Muscle of leg (tissue), 11 donors: Measurements from ENCODE around the gene TTLL10. TPM values are rescaled to one million over a fixed set of nuclear protein-coding genes. Genes with fewer than 3 reads are reported as not detected.
A peak's percentile ranks its signal among the peaks of the same experiment; 100 is the strongest.

Source experiments
- DNase-seq: peaks from one replicate; pipeline ENCODE4 v3.0.0; 2013
- H3K27ac ChIP-seq: one replicate; pipeline ENCODE4 v1.5.1; 2013; ENCODE audit warnings: mild to moderate bottlenecking, low read length, control low read depth
- H3K27me3 ChIP-seq: one replicate; pipeline ENCODE4 v1.6.1; 2013; ENCODE audit warnings: low read length; ENCODE audit not compliant: control insufficient read depth, insufficient read depth
- H3K36me3 ChIP-seq: one replicate; pipeline ENCODE4 v1.6.1; 2013; ENCODE audit warnings: low read length; ENCODE audit not compliant: control insufficient read depth, insufficient read depth
- H3K4me1 ChIP-seq: one replicate; pipeline ENCODE4 v1.6.1; 2013; ENCODE audit warnings: low read length; ENCODE audit not compliant: control insufficient read depth, insufficient read depth
- H3K4me3 ChIP-seq: one replicate; pipeline ENCODE4 v1.5.1; 2013; ENCODE audit warnings: low read length, control low read depth
- H3K9me3 ChIP-seq: replicated peaks from 2 replicates; pipeline ENCODE4 v1.6.1; 2013; ENCODE audit warnings: low read depth, low read length; ENCODE audit not compliant: control insufficient read depth
- WGBS: methylation state at CpG from one replicate; pipeline ENCODE4 v1.1.5; 2013; ENCODE audit warnings: missing lambda C conversion rate; ENCODE audit not compliant: insufficient coverage; 5-methylcytosine and 5-hydroxymethylcytosine counted together
- polyA plus RNA-seq, 8 donors: library from polyadenylated mRNA; unstranded; fragments of 120-200 nt; gene quantifications; one replicate each; pipeline versions ENCODE4 v1.2.1 to v1.2.3, GENCODE V29; 2013; ENCODE audit warnings: inconsistent platforms in 1 of 8, low replicate concordance in 1 of 8; ENCODE audit not compliant: insufficient read length in 8 of 8, insufficient read depth in 1 of 8
- total RNA-seq: library from RNA; stranded (reverse); fragments of 120-200 nt; gene quantifications from one replicate; pipeline ENCODE4 v1.2.4, GENCODE V29; 2013

TTLL10 gene
- total and polyA plus RNA-seq, 9 donors = 0.09 to 0.59 (median 0.28) TPM; not detected in 1

GRCh38 chr1:1223891-1224290 lies 50.2 kb downstream of the TTLL10 start:
- Histone ChIP-seq H3K4me3 (no peak overlapping the region), H3K27me3 (no peaks in the 10 kb centered on the region), H3K27ac (no peak overlapping the region), H3K4me1 (no peaks in the 10 kb centered on the region), H3K9me3 (no peaks in the 10 kb centered on the region), H3K36me3 (peaks cover 79% of the 10 kb centered on the region)
- WGBS = 95% methylated on average over 21 of the region's 21 CpGs
- no peak for DNase-seq

- no peak overlapping the region for H3K4me3 ChIP-seq
Observed at GRCh38 chr1:1225238-1225845, 51.7 kb downstream of the TTLL10 start.

GRCh38 chr1:1225913-1226312 lies 52.2 kb downstream of the TTLL10 start:
- Histone ChIP-seq H3K27ac (no peak overlapping the region), H3K4me1 (peaks cover 19% of the 10 kb centered on the region), H3K9me3 (no peaks in the 10 kb centered on the region), H3K27me3 (no peaks in the 10 kb centered on the region), H3K4me3 (no peak overlapping the region), H3K36me3 (peaks cover 67% of the 10 kb centered on the region)
- 88% methylated on average over 18 of the region's 18 CpGs for WGBS
- no peak for DNase-seq

More at GRCh38 chr1:1225238-1225845, 51.7 kb downstream of the TTLL10 start:
- WGBS = 93% methylated on average over 26 of the region's 34 CpGs
- peaks cover 13% of the 10 kb centered on the region for H3K4me1 ChIP-seq
- H3K9me3 ChIP-seq = no peaks in the 10 kb centered on the region
- no peak for DNase-seq
- peaks cover 73% of the 10 kb centered on the region for H3K36me3 ChIP-seq
- no peak overlapping the region for H3K27ac ChIP-seq
- H3K27me3 ChIP-seq = no peaks in the 10 kb centered on the region

GRCh38 chr1:1226566-1227362 lies 53.1 kb downstream of the TTLL10 start:
- Histone ChIP-seq H3K27ac (no peak overlapping the region), H3K4me3 (no peak overlapping the region), H3K36me3 (peaks cover 59% of the 10 kb centered on the region), H3K4me1 (peaks cover 21% of the 10 kb centered on the region), H3K27me3 (no peaks in the 10 kb centered on the region), H3K9me3 (no peaks in the 10 kb centered on the region)
- WGBS = 95% methylated on average over 35 of the region's 44 CpGs
- no peak for DNase-seq

GRCh38 chr1:1227386-1227785 lies 53.7 kb downstream of the TTLL10 start:
- Histone ChIP-seq H3K36me3 (peaks cover 55% of the 10 kb centered on the region), H3K27ac (no peak overlapping the region), H3K9me3 (no peaks in the 10 kb centered on the region), H3K27me3 (no peaks in the 10 kb centered on the region), H3K4me1 (peaks cover 21% of the 10 kb centered on the region), H3K4me3 (no peak overlapping the region)
- WGBS = 95% methylated on average over 25 of the region's 25 CpGs
- no peak for DNase-seq

GRCh38 chr1:1228187-1228586 lies 54.5 kb downstream of the TTLL10 start:
- Histone ChIP-seq H3K36me3 (peaks cover 47% of the 10 kb centered on the region), H3K27ac (no peak overlapping the region), H3K4me1 (peaks cover 25% of the 10 kb centered on the region)

GRCh38 chr1:1228596-1229321 lies 55.1 kb downstream of the TTLL10 start:
- H3K4me1 ChIP-seq = peaks cover 25% of the 10 kb centered on the region
- 89% methylated on average over 28 of the region's 28 CpGs for WGBS
- H3K9me3 ChIP-seq = no peaks in the 10 kb centered on the region
- H3K27ac ChIP-seq = no peak overlapping the region
- H3K36me3 ChIP-seq = peaks cover 46% of the 10 kb centered on the region
- DNase-seq = no peak
- H3K27me3 ChIP-seq = no peaks in the 10 kb centered on the region
- H3K4me3 ChIP-seq = no peak overlapping the region

More at GRCh38 chr1:1228187-1228586, 54.5 kb downstream of the TTLL10 start:
- H3K9me3 ChIP-seq = no peaks in the 10 kb centered on the region
- H3K4me3 ChIP-seq = no peak overlapping the region
- H3K27me3 ChIP-seq = no peaks in the 10 kb centered on the region
- DNase-seq = no peak
- WGBS = 96% methylated on average over 30 of the region's 30 CpGs

- Histone ChIP-seq H3K9me3 (no peaks in the 10 kb centered on the region), H3K27ac (no peak overlapping the region), H3K27me3 (no peaks in the 10 kb centered on the region), H3K36me3 (peaks cover 56% of the 10 kb centered on the region), H3K4me1 (peaks cover 27% of the 10 kb centered on the region), H3K4me3 (no peak overlapping the region)
- WGBS = 86% methylated on average over 19 of the region's 19 CpGs
- DNase-seq = no peak
Observed at GRCh38 chr1:1229770-1230169, 56.1 kb downstream of the TTLL10 start.

- H3K27ac ChIP-seq = peak overlapping the region; percentile 66
- WGBS = 13% methylated on average over 16 of the region's 24 CpGs
Observed at GRCh38 chr1:1230656-1231399, 57.1 kb downstream of the TTLL10 start.

More at GRCh38 chr1:1230656-1231399, 57.1 kb downstream of the TTLL10 start:
- no peak for DNase-seq
- H3K9me3 ChIP-seq = no peaks in the 10 kb centered on the region
- H3K36me3 ChIP-seq = peaks cover 53% of the 10 kb centered on the region
- H3K4me1 ChIP-seq = peaks cover 35% of the 10 kb centered on the region
- peak overlapping the region; percentile 82 for H3K4me3 ChIP-seq
- no peaks in the 10 kb centered on the region for H3K27me3 ChIP-seq
